GM21526 (cell line): ENCODE measurements around the gene MAP2K5.

Source experiments
- ATAC-seq: cut with Tn5 transposase; IDR thresholded peaks from one replicate; pipeline ENCODE4 v1.9.1; 2021; ENCODE audit warnings: moderate library complexity; ENCODE audit not compliant: unreplicated experiment, low FRiP score

The MAP2K5 gene

DNA sequence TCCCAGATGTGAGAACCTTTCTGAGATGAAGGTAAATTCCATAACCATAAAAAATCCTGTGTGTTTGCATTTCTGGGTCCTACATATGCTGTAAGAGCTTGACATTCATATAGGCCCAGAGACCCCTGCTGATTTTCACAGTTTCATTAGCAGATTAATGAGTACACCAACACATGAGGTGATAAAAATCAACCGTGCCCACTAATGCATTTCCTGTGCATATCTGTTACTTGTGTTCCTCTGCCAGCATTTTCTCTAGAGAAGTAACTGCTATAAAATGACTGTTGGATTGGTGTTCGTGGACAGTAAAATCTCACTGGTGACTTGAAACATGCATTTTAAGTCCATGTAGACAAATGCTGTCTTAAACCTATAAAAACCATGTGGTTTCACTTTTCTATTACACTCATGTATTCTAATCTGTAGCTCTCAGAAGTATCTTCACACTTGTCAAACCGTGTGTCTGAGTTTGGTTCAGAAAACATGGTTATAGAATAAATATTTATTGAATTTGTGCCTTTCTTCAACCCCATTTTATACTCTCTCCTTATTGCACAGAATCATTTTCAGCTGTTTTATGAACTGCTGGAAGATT is 14.6 kb downstream of the MAP2K5 start:
- no peak for ATAC-seq

DNA sequence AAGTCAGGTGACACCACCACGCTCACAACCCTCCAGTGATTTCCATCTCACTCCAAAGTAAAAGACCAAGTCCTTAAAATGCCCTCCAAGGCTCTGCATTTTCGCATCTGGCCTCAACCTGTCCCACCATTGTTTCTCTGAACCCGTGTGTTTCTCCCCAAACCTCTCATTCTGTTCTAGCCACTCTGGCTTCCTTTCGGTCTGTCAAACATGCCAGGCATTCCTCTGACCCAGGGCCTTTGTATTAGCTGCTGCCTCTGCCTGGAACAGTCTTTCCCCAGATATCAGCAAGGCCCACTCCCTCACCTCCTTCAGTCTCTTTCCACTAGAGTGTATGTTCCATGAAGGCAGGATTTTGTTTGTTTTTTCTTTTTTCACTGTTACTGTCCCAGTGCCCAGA is 16.0 kb downstream of the MAP2K5 start:
- ATAC-seq, result no peak

DNA sequence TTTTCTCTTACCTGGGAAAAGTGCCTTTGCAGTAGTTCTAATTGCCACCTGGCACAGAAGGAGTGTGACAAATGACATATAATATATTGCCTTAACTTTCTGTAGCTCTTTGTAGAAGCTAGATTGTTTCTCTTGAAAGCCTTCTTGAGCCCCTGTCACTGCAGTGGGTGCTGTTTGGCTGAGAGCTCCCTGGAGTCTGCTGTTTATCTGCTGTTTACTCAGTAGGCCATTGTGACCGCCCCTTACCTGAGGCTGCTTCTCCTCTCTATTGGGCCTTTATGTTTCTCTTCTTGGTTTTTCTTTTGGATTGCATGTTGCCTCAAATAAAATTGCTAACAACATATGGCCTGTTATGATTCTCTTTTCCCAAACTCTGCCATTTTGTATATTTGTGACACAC is 16.7 kb downstream of the MAP2K5 start:
- ATAC-seq, result no peak

DNA sequence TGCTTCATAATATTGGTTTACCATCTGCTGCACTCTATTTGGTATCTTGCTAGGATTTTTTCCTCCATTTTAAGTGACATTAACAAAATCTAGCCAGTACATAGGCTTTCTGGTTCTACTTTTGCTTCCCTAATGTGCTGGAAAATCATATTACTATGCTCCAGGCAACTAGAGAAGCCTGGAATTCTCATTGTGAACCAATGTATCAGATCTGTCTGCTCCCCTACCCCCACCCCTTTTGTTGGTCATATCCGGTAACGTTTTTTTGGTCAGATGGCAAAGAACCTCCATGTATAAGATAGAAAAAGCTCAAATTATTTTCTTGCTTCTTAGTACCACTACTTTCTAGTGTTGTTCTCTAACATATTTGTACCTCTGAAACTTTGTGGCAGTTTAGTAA is 17.1 kb downstream of the MAP2K5 start:
- no peak for ATAC-seq

DNA sequence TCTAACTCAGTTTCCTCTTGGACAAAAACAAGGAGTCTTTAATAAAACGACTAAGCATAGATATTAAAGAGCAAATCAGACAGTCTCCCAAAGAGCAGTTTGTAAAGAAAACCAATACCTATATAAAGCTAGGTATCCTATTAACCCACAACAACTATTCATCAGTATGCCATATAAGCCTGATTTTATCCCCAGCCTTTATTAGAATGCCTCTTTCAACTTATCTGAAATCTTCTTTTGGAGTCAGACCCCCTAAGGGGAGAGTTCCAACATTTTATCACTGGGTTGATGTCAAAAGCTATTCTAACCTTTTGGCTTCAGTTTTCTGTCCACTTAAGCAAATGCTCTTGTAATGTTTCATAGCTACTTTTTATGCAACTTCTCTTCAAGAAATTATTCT is 17.8 kb downstream of the MAP2K5 start:
- no peak for ATAC-seq

DNA sequence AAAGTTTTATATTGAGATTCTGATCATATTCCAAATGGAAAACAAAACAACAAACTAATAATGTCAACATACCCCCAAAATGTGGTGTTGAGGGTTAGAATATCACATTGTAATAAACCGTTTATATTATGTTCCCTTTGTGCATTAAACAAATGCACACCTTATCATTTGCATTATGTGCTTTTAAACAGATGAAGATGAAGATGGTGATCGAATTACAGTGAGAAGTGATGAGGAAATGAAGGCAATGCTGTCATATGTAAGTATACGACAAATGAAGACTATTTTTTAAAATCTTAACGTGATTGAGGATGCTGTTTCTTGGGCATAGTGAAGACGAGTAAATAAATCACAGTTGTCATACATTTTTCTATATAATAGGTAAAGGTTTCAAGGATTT is 20.6 kb downstream of the MAP2K5 start:
- ATAC-seq, result no peak

DNA sequence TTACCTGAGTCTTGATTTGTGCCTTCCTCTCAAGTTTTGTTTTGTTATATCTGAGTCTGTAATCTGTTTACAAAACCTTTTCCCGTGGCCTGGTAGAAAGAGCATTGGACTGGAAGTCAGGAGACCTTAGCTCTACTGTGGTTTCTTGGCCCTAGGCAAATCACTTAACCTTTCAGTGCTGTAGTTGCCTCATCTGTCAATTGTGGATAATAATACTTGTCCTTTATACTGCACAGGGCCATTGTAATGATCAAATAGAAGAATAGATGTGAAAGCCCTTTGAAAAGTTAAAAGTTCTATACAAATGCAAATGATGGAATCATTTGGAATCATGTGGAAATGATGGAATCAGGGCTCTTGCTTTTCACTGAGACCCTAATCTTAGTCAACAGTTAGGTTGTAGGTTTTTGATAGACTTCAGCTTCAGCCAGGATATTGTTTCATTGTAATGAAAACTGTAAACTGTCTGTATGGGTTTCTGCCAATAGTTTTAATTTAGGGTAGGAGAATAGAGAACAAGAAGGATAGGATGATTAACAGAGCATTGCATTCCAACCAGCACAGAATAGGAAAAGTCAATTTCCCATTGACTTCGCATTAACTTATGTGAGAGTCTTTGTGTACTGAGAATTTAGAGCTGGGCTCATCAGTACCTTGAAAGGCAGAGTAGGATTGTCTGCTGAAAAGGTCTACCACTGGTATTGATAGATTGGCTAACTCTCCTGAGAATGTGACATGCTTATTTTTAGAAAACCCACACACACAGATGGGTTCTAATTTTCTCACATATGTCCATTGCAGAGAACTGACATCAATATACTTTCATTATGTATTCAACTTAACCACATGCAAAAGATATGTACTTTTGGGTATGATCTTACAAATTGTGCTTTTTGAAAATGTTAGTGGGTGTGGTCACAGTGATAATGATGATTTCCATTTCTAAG is 21.8 kb downstream of the MAP2K5 start:
- peak; percentile 77 for ATAC-seq

DNA sequence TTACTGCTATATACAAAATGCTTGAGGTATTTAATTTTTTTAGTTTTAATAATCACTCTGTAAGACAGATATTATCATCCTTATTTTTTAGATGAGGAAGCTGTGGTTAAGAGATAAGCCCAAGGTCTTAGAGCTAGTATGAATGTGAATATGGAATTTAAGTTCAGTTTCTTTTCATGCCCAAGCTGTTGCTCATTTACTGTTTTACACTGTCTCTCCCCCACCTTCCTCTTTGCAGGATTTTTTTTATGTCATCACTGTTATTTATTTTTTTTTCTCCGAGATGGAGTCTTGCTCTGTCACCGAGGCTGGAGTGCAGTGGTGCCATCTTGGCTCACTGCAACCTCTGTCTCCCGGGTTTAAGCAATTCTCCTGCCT is 22.5 kb downstream of the MAP2K5 start:
- peak; percentile 31 for ATAC-seq

DNA sequence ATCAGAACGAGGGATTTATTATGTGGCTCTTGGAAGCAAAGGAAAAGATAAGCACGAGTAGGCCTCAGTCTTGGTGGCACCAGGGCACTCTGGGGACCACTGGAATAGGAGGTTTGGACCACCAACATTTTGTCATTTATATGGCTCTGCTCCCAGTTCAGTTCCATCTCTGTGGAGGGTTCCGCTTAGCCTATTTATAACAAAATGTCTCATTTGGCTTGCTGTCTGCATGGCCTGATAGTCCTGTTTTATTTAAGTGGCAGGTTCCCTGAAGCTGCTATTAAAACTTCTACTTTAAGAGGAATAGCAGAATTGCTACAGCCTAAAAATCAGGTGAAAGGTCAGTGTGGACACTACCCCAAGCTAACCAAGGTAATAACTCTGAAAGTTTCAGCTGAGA is 27.2 kb downstream of the MAP2K5 start:
- ATAC-seq, result no peak

DNA sequence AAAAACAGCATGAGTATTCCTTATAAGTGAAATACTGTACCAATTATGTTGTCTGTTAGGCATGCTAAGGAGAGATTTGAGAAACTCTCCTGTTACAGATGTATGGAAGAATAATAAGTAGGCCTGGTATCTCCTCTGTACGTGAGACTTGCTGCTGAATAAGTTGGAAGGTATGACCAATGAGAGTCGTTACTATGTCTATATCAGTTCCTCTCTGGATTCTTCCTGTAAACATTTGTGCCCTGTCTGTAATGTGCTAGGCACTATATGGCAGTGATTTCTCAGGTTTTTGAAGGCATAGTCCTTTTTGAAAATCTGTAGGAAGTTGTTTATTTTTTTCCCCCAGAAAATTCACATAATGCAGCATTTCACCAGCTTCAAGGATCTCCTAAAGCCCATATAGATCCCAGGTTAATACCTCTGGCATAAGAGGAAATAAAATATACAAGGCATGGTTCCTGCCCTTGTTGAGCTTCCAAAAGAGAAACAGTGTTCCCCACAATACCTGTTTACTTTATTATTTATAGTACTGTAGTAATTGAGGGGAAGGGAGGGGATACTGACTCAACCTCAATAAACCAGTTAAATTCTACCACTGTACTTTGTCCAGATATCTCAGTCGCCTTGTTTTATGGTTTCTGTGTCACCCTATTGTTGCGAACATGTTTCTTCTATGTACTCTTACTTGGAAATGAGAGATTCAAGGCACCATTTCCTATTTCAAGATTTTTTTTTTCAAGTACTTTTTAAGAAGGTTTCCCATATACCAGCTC is 28.6 kb downstream of the MAP2K5 start:
- ATAC-seq, result no peak

DNA sequence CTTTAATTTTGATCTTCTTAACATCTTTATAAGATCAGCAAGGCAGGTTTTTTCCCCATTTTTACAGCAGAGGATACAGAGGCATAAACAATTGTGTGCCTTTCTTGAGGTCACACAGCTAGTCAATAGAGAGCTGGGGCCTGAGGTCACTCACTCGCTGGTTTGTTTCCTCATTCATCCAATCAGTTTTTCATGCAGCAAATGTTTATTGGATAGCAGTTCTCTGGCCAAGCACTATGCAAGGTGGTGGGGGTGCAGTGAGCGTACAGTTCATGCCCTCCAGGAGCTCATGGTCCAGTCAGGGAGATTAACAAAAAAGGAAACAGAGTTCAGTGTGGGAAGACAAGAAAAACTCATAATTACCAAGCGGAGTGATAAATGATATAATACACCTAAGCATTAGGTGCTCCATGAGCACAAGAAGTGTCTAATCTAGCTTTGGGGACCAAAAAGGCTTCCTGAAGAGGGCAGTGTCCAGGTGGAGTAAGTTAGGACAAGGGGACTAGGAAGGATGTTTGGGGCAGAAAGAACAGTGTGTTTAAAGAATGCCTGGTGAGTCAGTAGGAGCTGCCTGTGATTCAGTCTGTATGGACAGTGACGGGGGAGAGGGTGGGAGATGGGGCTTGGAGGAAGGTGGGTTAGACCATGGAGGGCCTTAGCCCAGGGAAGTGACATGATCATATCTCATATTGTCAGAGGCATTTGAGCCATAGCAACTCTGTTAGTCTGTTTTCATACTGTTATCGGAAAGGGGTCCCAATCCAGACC is 29.3 kb downstream of the MAP2K5 start:
- no peak for ATAC-seq

DNA sequence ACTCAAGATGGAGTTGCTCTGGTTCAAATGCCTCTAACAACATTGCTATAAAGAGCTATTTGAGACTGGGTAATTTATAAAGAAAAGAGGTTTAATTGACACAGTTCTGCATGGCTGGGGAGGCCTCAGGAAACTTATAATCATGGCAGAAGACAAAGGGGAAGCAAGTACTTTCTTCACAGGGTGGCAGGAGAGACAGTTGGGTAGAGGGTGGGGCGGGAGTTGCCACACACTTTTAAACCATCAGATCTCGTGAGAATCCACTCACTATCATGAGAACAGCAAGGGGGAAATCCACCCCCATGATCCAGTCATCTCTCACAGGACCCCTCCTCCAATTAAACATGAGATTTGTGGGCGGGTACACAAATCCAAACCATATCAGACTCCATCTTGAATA is 30.7 kb downstream of the MAP2K5 start:
- no peak for ATAC-seq

DNA sequence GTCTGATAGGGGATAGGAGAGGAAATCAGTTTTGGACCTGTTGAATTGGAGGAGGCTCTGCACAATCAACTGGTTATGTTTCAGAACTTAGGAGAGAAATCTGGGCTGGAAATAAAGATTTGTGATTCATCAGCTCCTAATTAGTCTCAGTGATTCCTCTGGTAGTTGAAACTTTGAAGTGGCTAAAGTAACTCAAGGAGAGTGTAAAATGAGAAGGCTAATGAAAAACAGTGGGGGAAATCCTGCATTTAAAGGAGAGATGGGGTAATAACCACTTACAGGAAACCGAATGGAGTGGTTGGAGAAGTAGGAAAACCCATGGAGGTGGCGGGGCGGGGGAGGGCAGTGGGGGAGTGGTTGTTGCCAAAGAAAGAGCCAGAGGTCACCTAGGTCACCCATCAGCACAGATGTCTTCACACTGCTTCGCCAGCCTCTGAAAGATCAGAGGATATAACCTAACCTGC is 32.6 kb downstream of the MAP2K5 start:
- no peak for ATAC-seq

DNA sequence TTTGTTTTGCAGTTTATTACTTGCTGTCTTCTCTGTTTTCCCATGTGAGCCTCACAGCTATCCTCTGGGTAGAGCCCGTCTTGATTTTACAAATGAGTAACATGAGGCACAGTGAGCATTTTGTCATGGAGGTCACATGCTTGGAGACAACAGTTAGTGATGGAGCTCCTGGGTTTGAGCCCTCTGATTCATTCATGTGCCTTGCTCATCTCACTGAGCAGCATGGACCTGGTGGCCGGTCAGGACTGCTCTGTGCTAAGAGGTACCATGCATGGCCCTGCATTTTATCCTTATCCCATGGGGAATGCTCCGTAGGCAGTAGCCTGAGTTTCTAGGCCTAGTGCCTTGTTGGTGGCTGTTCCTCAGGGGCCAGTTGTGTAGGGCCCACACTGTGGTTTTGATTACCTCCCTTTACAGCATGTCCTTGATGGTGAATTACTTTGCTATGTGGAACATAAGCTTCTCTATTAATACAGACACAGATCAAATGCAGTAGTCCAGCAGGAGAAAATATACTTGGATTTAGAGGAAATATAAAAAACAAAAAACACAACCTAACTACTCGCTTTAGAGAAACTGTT is 35.6 kb downstream of the MAP2K5 start:
- ATAC-seq, result no peak

DNA sequence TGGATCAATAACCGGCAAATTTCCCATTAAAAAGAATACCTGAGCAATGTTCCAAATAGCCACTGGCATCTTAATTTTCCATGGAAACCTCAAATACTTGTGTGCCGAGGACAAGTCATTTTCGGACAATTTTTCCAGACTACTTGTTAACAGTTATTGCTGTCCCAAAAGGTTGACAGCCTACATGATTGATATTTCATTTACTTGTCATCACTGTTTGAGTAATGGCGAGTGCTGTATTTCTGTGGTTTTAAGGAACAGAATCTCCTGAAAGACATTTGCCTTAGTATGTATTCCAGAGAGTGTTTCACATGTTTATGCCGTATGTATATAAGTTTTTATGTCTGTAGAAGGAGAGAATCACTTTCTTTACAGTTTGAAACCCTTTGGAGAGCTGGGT is 36.7 kb downstream of the MAP2K5 start:
- no peak for ATAC-seq

DNA sequence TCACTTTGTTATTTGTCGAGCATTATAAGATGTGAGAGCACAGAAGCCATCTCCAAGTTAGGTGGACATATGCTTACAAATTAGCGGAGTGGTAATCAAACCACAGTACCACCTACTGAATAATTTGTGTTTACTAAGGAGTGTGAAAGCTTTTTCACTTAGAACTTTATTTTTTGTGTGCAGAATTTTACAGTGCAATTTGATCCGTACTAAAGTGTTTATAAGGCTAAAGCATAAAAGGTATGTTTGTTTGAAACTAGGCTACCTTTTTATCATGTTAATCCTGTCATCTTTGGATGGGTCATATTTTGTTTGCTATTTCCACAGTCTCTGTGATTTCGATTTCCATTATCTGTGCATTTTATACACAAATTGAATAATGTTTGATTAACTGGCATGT is 37.5 kb downstream of the MAP2K5 start:
- ATAC-seq, result no peak

DNA sequence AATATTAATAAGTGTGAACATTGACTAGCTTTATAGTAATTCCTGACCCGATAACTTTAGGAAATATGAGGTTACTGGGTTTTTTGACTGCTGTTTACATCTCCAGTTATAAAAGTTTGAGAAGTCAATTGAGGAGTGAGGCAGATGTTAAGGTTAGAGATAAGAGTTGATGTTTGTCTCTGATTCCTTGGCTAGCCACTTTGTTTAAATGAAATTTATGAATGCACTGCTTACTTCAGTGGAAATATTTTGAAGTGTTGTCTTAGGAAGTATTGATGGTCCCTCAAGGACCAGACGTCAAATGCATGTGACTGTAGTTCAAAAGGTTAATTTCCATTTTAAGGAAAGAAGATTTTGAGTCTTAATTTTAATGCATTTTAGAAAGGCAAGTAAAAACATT is 41.7 kb downstream of the MAP2K5 start:
- ATAC-seq, result no peak

DNA sequence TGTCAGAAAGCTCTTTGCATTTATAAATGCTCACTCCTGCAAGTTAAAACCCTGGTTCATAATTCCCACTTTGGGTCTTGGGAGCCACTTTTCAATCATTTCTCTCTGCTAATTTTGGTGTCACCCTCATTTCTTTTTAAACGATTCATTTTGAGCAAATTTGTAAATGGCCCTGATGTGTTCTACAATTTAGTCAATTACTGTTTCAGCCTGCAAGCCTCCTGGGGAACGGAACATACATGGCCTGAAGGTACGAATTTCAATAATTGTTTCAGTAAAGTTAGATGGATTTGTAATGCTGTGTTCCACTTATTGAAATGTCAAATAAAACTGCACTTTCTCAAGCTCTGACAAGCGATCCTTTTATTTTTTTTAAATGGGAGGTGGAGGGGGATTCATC is 43.2 kb downstream of the MAP2K5 start:
- ATAC-seq, result no peak

DNA sequence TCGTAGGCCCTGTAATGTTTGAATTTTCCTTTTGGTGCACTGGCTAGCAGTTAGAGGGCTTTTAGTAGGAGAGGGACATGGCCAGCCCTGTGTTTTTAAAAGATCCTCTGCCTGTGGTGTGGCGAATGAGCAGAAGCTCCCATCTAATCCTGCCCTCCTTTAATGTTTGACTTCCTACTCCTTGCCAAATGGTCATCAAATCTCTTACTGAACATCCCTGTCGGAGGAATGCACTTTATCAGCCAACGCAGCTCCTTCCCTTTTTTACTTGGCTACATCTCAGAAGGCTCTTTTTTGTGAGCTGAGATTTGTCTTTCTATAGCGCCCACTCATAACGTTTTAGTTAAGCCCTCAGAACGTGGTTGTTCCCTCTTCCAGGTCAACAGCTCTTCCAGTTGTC is 44.8 kb downstream of the MAP2K5 start:
- no peak for ATAC-seq

DNA sequence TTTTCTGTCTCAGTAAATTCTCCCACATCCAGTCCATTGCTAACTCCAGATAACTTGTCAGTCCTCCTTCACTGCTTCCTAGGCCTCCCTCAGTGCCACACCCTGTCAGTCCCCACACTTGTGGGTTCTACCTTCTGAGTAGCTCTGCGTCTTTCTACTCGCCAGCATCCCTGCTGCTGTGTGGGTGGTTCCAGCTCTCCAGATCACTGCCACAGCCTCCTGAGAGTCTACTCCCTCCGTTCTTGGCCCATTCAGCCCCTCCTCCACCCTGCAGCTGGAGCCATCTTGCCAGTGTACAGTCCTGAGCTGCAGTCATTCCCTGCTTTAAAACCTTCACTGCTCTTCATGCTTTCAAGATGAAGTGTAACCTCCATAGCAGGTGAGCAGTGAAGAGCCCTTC is 45.3 kb downstream of the MAP2K5 start:
- no peak for ATAC-seq
